ENCODE measurements around the gene COPZ1. TPM values are rescaled to one million over a fixed set of nuclear protein-coding genes. Genes with fewer than 3 reads are reported as not detected.
A peak's percentile ranks its signal among the peaks of the same experiment; 100 is the strongest.

The COPZ1 gene
- total and polyA plus RNA-seq, 9 of the 15 experiments (the other 6 are each of a cell fraction or from before 2014, with no cell fraction given), result 137 to 487 (median 233) TPM

- TF ChIP-seq TFE3 (CRISPR knock-in tag; IDR thresholded peaks at IDR 0.05) (no peak), ZNF134 (CRISPR knock-in tag; conservative IDR thresholded peaks at IDR 0.05) (no peak), HDAC6 (IDR thresholded peaks at IDR 0.05; ENCODE audit: low read depth, low read length) (no peak), ZNF12 (CRISPR knock-in tag; IDR thresholded peaks at IDR 0.05) (no peak), EP300 (IDR thresholded peaks at IDR 0.05; ENCODE audit: low read length) (peak; percentile 62; the same call in 1 of the 2 replicates), ZNF77 (CRISPR knock-in tag; IDR thresholded peaks at IDR 0.05) (no peak), ZFP30 (CRISPR knock-in tag; IDR thresholded peaks at IDR 0.05; ENCODE audit: borderline replicate concordance) (no peak), MEIS2 (IDR thresholded peaks at IDR 0.05; ENCODE audit: partially characterized antibody) (peak; percentile 63), RBM39 (optimal IDR thresholded peaks at IDR 0.05; ENCODE audit: low read depth, low read length) (no peak), TBL1XR1 (IDR thresholded peaks at IDR 0.05; ENCODE audit: low read length in 2 of 2) (0 out of 4 replicates have a peak, but pooled peaks of 1 of the 2 experiments have one; percentile 9), ILK (tag; IDR thresholded peaks at IDR 0.05; ENCODE audit: borderline replicate concordance, low read depth) (no peak), BRD9 (IDR thresholded peaks at IDR 0.05; ENCODE audit: low read depth, partially characterized antibody) (no peak), ZNF175 (CRISPR knock-in tag; IDR thresholded peaks at IDR 0.05; ENCODE audit: low read depth) (no peak), RBM25 (IDR thresholded peaks at IDR 0.05; ENCODE audit: low read depth, low read length, severe bottlenecking) (no peak), ZBTB1 (CRISPR knock-in tag; IDR thresholded peaks at IDR 0.05; ENCODE audit: borderline replicate concordance, low read depth) (no peak)
These were observed 27.1 kb downstream of the COPZ1 start (continued) for GRCh38 chr12:54352022-54352531.
